OCI-LY1 (cell line): ENCODE results near the gene CFAP57.

ENCODE experiments used
- H2AFZ ChIP-seq: fragments of 200-600 bp; sonication (generic), shearing (Covaris generic); 2 replicates; pipeline ENCODE4 v1.6.0; 2014; ENCODE audit warnings: antibody characterized with exemption, mild to moderate bottlenecking, low read length
- H3F3A ChIP-seq: fragments of 200-600 bp; sonication (generic), shearing (Covaris generic); 2 replicates; pipeline ENCODE4 v1.6.0; 2014; ENCODE audit warnings: mild to moderate bottlenecking, antibody characterized with exemption, low read length, moderate library complexity; ENCODE audit not compliant: insufficient read depth
- H3K27ac ChIP-seq: fragments of 200-600 bp; sonication (generic); 2 replicates; pipeline ENCODE4 v1.5.1; 2014; ENCODE audit warnings: low read length, mixed run types, mild to moderate bottlenecking, low read depth; ENCODE audit not compliant: poor library complexity, severe bottlenecking
- H3K27me3 ChIP-seq: fragments of 200-600 bp; sonication (generic); 2 replicates; pipeline ENCODE4 v1.6.0; 2014; ENCODE audit warnings: antibody characterized with exemption, mild to moderate bottlenecking, low read length, moderate library complexity; ENCODE audit not compliant: insufficient read depth
- H3K36me3 ChIP-seq: fragments of 200-600 bp; sonication (generic); 2 replicates; pipeline ENCODE4 v1.6.1; 2014; ENCODE audit warnings: mild to moderate bottlenecking, antibody characterized with exemption, low read length, moderate library complexity, mixed read lengths; ENCODE audit not compliant: insufficient read depth
- H3K4me1 ChIP-seq: fragments of 200-600 bp; sonication (generic); 2 replicates; pipeline ENCODE4 v1.5.1; 2014; ENCODE audit warnings: mild to moderate bottlenecking, low read length, moderate library complexity; ENCODE audit not compliant: insufficient read depth, severe bottlenecking
- H3K4me2 ChIP-seq: fragments of 200-600 bp; sonication (generic), shearing (Covaris generic); 2 replicates; pipeline ENCODE4 v1.6.1; 2014; ENCODE audit warnings: low read length
- H3K4me3 ChIP-seq: fragments of 200-600 bp; sonication (generic); 2 replicates; pipeline ENCODE4 v1.5.1; 2014; ENCODE audit warnings: low read length, low read depth, mild to moderate bottlenecking, mixed read lengths; ENCODE audit not compliant: poor library complexity, severe bottlenecking
- H3K79me2 ChIP-seq: fragments of 200-600 bp; shearing (Covaris generic); 2 replicates; pipeline ENCODE4 v1.6.1; 2016; ENCODE audit warnings: mixed run types, low read length, mixed read lengths; ENCODE audit not compliant: insufficient read depth
- H3K9ac ChIP-seq: fragments of 200-600 bp; sonication (generic), shearing (Covaris generic); 2 replicates; pipeline ENCODE4 v1.6.1; 2014; ENCODE audit warnings: mild to moderate bottlenecking, low read length, mixed read lengths
- H3K9me2 ChIP-seq: fragments of 200-600 bp; sonication (generic), shearing (Covaris generic); 2 replicates; pipeline ENCODE4 v1.6.1; 2014; ENCODE audit warnings: low read depth, mild to moderate bottlenecking, low read length, mixed read lengths
- H3K9me3 ChIP-seq: fragments of 200-600 bp; shearing (Covaris generic); 2 replicates; pipeline ENCODE4 v1.6.1; 2014; ENCODE audit warnings: low read length, mixed read lengths
- H4K20me1 ChIP-seq: fragments of 200-600 bp; sonication (generic), shearing (Covaris generic); 2 replicates; pipeline ENCODE4 v1.6.0; 2016; ENCODE audit warnings: mild to moderate bottlenecking, low read length; ENCODE audit not compliant: insufficient read depth
- CTCF ChIP-seq: fragments of 200-600 bp; sonication (generic), shearing (Covaris generic); IDR thresholded peaks from 2 replicates; pipeline ENCODE4 v1.5.1; 2017; ENCODE audit warnings: mild to moderate bottlenecking, antibody characterized with exemption, low read length, moderate library complexity, mixed read lengths
- EZH2 ChIP-seq: fragments of 200-600 bp; sonication (generic), shearing (Covaris generic); IDR thresholded peaks from 2 replicates; pipeline ENCODE4 v1.8.0; 2017; ENCODE audit warnings: borderline replicate concordance, mixed run types, mild to moderate bottlenecking, antibody characterized with exemption, low read length, moderate library complexity, mixed read lengths

Gene CFAP57

GRCh38 chr1:43140010-43140409 is 32.1 kb upstream of the CFAP57 start:
- Histone ChIP-seq H3K4me1 (no peaks in the 10 kb centered on the region), H3K4me3 (no peak overlapping the region), H3K9ac (no peak overlapping the region), H3K9me3 (peaks cover 5% of the 10 kb centered on the region), H3K36me3 (no peaks in the 10 kb centered on the region), H3K9me2 (no peaks in the 10 kb centered on the region), H2AFZ (no peak overlapping the region), H3F3A (no peaks in the 10 kb centered on the region), H3K27ac (no peak overlapping the region), H3K4me2 (no peak overlapping the region), H3K27me3 (no peaks in the 10 kb centered on the region; the same call in 1 of the 2 replicates), H3K79me2 (no peaks in the 10 kb centered on the region), H4K20me1 (no peaks in the 10 kb centered on the region)
- TF ChIP-seq CTCF = no peak
- no peak for TF ChIP-seq EZH2

- H3K4me3 ChIP-seq = no peak overlapping the region
- no peaks in the 10 kb centered on the region for H3K9me2 ChIP-seq
- peaks cover 5% of the 10 kb centered on the region for H3K9me3 ChIP-seq
- no peaks in the 10 kb centered on the region for H3F3A ChIP-seq
- no peaks in the 10 kb centered on the region for H4K20me1 ChIP-seq
- no peak overlapping the region for H3K27ac ChIP-seq
- no peak overlapping the region for H3K4me2 ChIP-seq
- TF ChIP-seq CTCF = no peak
- TF ChIP-seq EZH2 = no peak
- H2AFZ ChIP-seq = no peak overlapping the region
- H3K36me3 ChIP-seq = no peaks in the 10 kb centered on the region
- H3K79me2 ChIP-seq = no peaks in the 10 kb centered on the region
- H3K4me1 ChIP-seq = no peaks in the 10 kb centered on the region
- no peaks in the 10 kb centered on the region; the same call in 1 of the 2 replicates for H3K27me3 ChIP-seq
- no peak overlapping the region for H3K9ac ChIP-seq
Measured at GRCh38 chr1:43140583-43140982, 31.5 kb upstream of the CFAP57 start.

DNA sequence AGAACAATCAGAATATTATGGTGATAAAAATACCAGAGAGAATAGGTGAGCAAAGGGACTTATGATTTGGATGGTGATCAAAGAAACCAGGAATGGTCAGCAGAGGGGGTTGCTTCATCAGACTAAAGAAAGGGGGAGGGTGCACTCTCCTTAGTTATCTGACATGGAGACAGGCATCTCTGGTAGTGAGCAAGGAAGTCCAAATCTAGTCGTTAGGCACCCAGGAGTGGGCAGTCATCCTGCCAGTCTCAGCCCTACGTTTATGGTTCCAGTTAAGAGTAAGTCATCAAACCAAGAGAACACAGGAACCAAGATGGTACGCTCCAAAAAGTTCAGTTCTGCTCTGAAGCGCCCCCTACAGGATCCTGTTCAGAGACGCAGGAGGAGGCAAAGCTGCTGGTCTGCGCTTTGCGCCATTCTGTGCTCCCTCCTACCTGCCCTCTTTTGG is 28.7 kb upstream of the CFAP57 start:
- H3K27ac ChIP-seq = no peak overlapping the region
- no peak overlapping the region for H2AFZ ChIP-seq
- no peak overlapping the region for H3K4me2 ChIP-seq

More for the DNA sequence above, 28.7 kb upstream of the CFAP57 start:
- Histone ChIP-seq H3K9me3 (peaks cover 5% of the 10 kb centered on the region), H3K4me1 (no peaks in the 10 kb centered on the region), H3K4me3 (no peak overlapping the region), H3K9me2 (no peaks in the 10 kb centered on the region), H3K27me3 (no peaks in the 10 kb centered on the region; the same call in 1 of the 2 replicates), H4K20me1 (no peaks in the 10 kb centered on the region), H3K9ac (no peak overlapping the region), H3K79me2 (no peaks in the 10 kb centered on the region), H3K36me3 (no peaks in the 10 kb centered on the region), H3F3A (no peaks in the 10 kb centered on the region)
- TF ChIP-seq EZH2 = no peak
- peak; percentile 74 for TF ChIP-seq CTCF
